ENCODE results near the gene ZSCAN30. TPM values are rescaled to one million over a fixed set of nuclear protein-coding genes. Genes with fewer than 3 reads are reported as not detected.

The ZSCAN30 gene
- total RNA-seq, 2 experiments from 2014 or later = 9.6 to 11.6 TPM

GRCh38 chr18:35240664-35241447 is 49.2 kb downstream of the ZSCAN30 start, which contains the start of gene ZNF397:
TSS of gene ZNF397 (plus strand) at chr18:35241034. CDS start at chr18:35242471, 1,437 bp downstream.
- no peaks in the 10 kb centered on the region for H3K27me3 Mint-ChIP-seq
- POLR2A ChIA-PET = interaction anchor here (0.8 to 2.9 kb wide), 20 partner anchors 9 to 1588 kb away, joined by 3 to 30 read pairs (median 4); partner anchors contain the start of genes ELP2, GALNT1, KIAA1328 and MAPRE2
- peaks cover 9% of the 10 kb centered on the region for H3K4me1 ChIP-seq (ENCODE audit: insufficient read depth, low read length)
- H3K36me3 Mint-ChIP-seq (ENCODE audit: low read depth) = peaks cover 52% of the 10 kb centered on the region
- no peaks in the 10 kb centered on the region for H3K27me3 ChIP-seq (ENCODE audit: control insufficient read depth in 1 of 2, insufficient read depth in 2 of 2, low read length in 2 of 2)
- peak; percentile 96 for ATAC-seq (ENCODE audit: poor library complexity)
- CTCF ChIA-PET = interaction anchor here (0.7 to 2.0 kb wide), 5 partner anchors 103 to 214 kb away, joined by 3 to 6 read pairs (median 3); partner anchors contain the start of gene ZNF24
- peak within 1 kb of the TSS; percentile 98 for H3K4me3 Mint-ChIP-seq
- H3K9me3 Mint-ChIP-seq = no peaks in the 10 kb centered on the region
- H3K4me3 ChIP-seq (ENCODE audit: low read length) = peak within 1 kb of the TSS; percentile 83
- peak within 1 kb of the TSS; percentile 90 to 94 for H3K27ac ChIP-seq (ENCODE audit: low read depth in 1 of 2, low read length in 2 of 2)
- intact Hi-C loops (cut with DNase I, micrococcal nuclease) = loop anchor here (1.0 to 10.0 kb wide), 7 partner anchors 10 to 1584 kb away; partner anchors contain the start of genes INO80C (in 2 of the 2), KIAA1328 (in 1 of the 2), TPGS2 (in 1 of the 2) and ZNF24 (in 1 of the 2)
- no peak for TF ChIP-seq CTCF (IDR thresholded peaks at IDR 0.05)
- peak within 1 kb of the TSS; percentile 99 for H3K27ac Mint-ChIP-seq
- H3K9me3 ChIP-seq (ENCODE audit: control insufficient read depth in 1 of 2, insufficient read depth in 1 of 2, low read length in 2 of 2) = no peaks in the 10 kb centered on the region
- peak; percentile 87 to 97 (median 94) for DNase-seq
- peaks cover 34% of the 10 kb centered on the region for H3K36me3 ChIP-seq (ENCODE audit: insufficient read depth, low read length)
- peaks cover 37% of the 10 kb centered on the region for H3K4me1 Mint-ChIP-seq (ENCODE audit: low read depth)

- intact Hi-C loops (cut with DNase I, micrococcal nuclease) = loop anchor here in 1 of 2 experiments (10.0 kb wide), 1 partner anchor 345 kb away; the partner anchor contains the start of gene GALNT1
- ATAC-seq (ENCODE audit: poor library complexity) = no peak
- peak overlapping the region; percentile 52 for H3K27ac Mint-ChIP-seq
- no peaks in the 10 kb centered on the region for H3K27me3 Mint-ChIP-seq
- Histone ChIP-seq H3K4me3 (ENCODE audit: low read length) (no peak overlapping the region), H3K4me1 (ENCODE audit: insufficient read depth, low read length) (peaks cover 9% of the 10 kb centered on the region), H3K36me3 (ENCODE audit: insufficient read depth, low read length) (peaks cover 19% of the 10 kb centered on the region), H3K9me3 (ENCODE audit: control insufficient read depth in 1 of 2, insufficient read depth in 1 of 2, low read length in 2 of 2) (no peaks in the 10 kb centered on the region), H3K27ac (ENCODE audit: low read depth in 1 of 2, low read length in 2 of 2) (no peak overlapping the region), H3K27me3 (ENCODE audit: control insufficient read depth in 1 of 2, insufficient read depth in 2 of 2, low read length in 2 of 2) (no peaks in the 10 kb centered on the region)
- peaks cover 27% of the 10 kb centered on the region for H3K4me1 Mint-ChIP-seq (ENCODE audit: low read depth)
- H3K9me3 Mint-ChIP-seq = no peaks in the 10 kb centered on the region
- peak overlapping the region; percentile 80 for H3K4me3 Mint-ChIP-seq
- ChIA-PET POLR2A (interaction anchor here (1.6 to 2.9 kb wide), 6 partner anchors 28 to 263 kb away, joined by 4 to 30 read pairs (median 18); partner anchors contain the start of genes MAPRE2, ZNF24 and ZSCAN30), CTCF (interaction anchor here (1.1 to 2.0 kb wide), 4 partner anchors 11 to 210 kb away, joined by 3 to 6 read pairs (median 4); no protein-coding TSS in a partner anchor)
- H3K36me3 Mint-ChIP-seq (ENCODE audit: low read depth) = peaks cover 36% of the 10 kb centered on the region
- no peak for DNase-seq
- no peak for TF ChIP-seq CTCF (IDR thresholded peaks at IDR 0.05)
Measured at GRCh38 chr18:35239314-35239713, 50.7 kb downstream of the ZSCAN30 start.

GRCh38 chr18:35236571-35237363 is 53.3 kb downstream of the ZSCAN30 start:
- peaks cover 12% of the 10 kb centered on the region for H3K36me3 Mint-ChIP-seq (ENCODE audit: low read depth)
- H3K4me3 Mint-ChIP-seq = no peak overlapping the region

More at GRCh38 chr18:35236571-35237363, 53.3 kb downstream of the ZSCAN30 start:
- Mint-ChIP-seq H3K4me1 (ENCODE audit: low read depth) (peaks cover 6% of the 10 kb centered on the region), H3K27me3 (no peaks in the 10 kb centered on the region), H3K27ac (no peak overlapping the region), H3K9me3 (no peaks in the 10 kb centered on the region)
- Histone ChIP-seq H3K9me3 (ENCODE audit: control insufficient read depth in 1 of 2, insufficient read depth in 1 of 2, low read length in 2 of 2) (no peaks in the 10 kb centered on the region), H3K4me1 (ENCODE audit: insufficient read depth, low read length) (peaks cover 4% of the 10 kb centered on the region), H3K27ac (ENCODE audit: low read depth in 1 of 2, low read length in 2 of 2) (no peak overlapping the region), H3K27me3 (ENCODE audit: control insufficient read depth in 1 of 2, insufficient read depth in 2 of 2, low read length in 2 of 2) (no peaks in the 10 kb centered on the region), H3K36me3 (ENCODE audit: insufficient read depth, low read length) (no peaks in the 10 kb centered on the region), H3K4me3 (ENCODE audit: low read length) (no peak overlapping the region)
- ATAC-seq (ENCODE audit: poor library complexity) (no peak), DNase-seq (no peak)
- POLR2A ChIA-PET = no interaction called here
- intact Hi-C loops (cut with DNase I, micrococcal nuclease) = loop anchor here in 1 of 2 experiments (10.0 kb wide), 1 partner anchor 348 kb away; the partner anchor contains the start of gene GALNT1
- CTCF ChIA-PET = interaction anchor here (1.3 to 1.4 kb wide), 2 partner anchors 118 to 150 kb away, joined by 4 read pairs; no protein-coding TSS in a partner anchor
- no peak for TF ChIP-seq CTCF (IDR thresholded peaks at IDR 0.05)

Measured in CD4-positive, alpha-beta T cell (primary cell).